HG03159 (cell line): ENCODE data around the gene GABRG1.

Source experiments
- ATAC-seq: cut with Tn5 transposase; IDR thresholded peaks from one replicate; pipeline ENCODE4 v1.9.1; 2021; ENCODE audit warnings: mild to moderate bottlenecking, moderate library complexity; ENCODE audit not compliant: unreplicated experiment

Gene GABRG1

DNA sequence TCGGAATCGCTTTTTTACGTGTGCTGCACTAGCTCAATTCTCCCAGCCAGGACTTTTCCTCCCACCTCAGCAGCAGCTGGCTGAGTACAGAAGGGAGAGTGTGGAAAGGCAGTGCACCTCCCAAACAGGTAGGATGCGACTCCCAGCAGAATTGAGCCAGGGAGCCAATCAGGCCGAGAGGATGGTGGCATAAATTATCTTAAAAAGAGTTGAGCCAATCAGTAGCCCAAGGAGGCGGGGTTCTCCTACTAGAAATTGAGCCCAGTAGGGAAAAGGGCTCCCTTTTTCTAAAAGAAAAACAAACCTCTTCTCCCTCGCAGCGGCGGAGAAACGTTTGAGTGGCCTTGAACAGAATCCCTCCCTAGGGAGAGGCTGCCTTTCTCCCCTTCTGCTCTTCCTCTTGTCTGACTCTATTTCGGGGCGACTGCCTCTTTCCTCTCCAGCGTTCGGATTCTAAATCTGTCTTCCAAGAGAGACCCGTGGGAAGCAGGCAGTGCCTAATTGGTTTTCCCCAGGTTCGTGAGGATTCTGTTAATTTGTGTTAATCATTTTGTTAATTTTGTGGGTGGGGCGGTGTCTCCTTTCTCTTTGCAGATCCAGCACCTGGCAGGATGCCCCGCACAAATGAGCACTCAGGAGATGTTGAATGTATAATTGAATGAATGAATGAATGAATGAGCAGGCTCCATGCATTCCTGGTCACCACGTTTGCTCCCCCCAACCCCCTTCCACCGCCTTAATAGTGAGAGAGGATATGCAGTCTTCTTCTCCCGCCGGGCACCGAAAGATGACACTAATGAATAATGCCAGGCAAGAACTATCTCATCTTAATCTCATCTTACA is at the start of gene GABRG1:
Gene GABRG1, minus strand, starts transcription at position 142 of the 843 bp plus-strand sequence. Its CDS starts 141 bp downstream, at position 1.
- ATAC-seq, result no peak

DNA sequence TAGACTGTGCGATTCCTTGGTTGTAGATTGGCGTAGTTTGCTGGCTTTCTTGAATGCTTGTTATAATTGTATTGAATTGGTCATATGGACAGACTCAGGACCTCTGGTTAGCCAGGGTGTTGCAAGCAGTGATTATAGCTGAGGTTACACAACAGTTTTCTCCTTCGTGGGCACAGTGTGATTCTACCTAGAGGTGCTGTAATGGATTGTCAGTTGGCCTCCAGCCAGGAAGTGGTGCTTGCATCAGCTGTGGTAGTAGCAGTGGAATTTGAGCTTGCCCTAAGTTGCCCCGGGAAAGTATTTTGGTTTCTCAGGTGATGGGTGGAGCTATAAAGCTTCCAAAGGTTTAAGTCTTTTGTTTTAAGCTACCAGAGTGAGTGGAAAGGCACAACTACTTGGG is 23.1 kb upstream of the GABRG1 start:
- no peak for ATAC-seq

DNA sequence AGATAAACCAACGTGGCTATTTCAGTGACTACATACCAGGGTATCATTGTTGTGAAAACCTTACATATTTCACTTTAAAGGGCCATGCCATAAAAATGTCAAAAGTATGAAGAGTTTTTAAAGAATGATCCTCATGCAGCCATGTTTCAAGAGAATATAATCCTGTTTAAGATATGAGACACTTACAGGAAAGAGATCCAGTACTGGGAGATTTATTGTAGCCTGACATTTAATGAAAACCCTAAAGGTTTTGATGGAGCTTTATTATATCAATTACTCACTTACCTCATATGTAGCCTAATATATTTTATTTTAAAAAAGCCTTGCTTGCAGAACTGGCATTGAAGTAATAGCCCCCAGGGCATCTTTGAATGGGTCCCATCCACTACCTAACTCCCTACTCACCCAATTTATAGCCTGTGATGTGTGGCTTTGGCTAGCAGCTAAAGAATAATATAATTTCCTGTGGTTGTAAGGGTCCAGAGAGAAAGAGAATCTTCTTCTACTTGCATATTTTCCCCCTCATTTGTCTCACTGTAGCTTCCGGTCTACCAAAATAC is 7.7 kb upstream of the GABRG1 start:
- ATAC-seq, result no peak

DNA sequence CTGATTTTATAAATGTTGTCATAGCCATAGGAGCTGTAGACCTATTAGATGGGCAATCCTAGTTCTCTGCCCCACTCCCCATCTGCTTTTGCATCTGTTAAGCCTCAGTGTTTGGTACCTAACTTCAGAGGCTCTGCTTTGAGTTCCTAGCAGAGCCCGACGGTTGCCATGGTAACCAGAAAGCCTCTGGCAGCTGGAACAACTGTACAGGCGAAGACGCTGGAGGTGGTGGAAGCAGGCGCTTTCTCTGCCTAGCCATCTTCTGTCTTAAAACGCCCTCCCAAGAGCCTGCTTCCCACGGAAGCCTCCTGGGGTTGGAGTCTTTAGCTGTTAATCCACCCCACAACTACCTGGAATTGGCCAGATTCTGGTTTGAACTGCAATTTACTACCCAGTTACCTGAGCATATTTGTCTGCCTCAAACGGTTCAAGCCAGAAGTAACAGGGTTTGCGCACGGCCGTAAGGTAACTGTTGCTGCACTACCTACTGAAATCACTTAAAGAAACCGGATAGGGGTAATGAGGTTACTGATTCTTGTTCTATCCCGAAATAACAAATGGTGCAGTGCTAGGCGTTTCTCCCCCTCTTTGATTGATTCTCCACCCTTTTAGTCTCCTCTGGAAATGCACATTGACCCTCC is 1.0 kb upstream of the GABRG1 start:
- ATAC-seq, result no peak

DNA sequence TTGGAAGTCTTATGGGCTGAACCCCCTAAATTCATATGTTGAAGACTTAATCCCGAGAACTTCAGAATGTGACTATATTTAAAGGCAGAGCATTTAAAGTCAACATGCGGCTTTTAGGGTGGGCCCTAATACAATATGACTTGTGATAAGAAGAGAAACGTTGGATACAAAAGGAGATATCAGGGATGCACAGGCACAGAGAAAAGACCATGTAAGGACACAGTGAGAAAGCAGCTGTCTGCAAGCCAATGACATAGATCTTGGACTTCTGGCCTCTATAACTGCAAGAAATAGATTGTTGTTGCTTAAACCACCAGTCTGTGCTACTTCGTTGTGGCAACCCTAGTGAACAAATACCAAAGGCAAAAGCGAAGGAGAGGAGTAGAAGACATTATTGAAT is 42.2 kb downstream of the GABRG1 start:
- no peak for ATAC-seq

DNA sequence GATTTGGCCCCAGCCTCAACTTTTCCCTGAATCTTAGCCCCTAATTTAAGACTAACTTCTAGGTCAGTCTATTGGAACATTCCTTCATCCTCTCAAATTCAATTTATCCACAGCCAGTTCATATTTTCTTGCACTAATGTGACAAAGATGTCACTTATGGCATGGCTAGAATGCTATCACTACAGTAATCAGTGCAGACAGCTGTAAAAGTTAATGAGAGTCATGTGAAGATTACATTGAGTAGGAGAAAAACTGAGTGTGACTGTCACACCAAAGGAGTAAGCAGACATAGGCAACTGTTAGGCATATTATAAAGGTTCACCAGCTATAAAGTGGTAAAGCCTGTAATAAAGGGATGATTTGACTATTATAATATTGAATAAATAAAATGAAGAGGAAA is 42.6 kb downstream of the GABRG1 start:
- ATAC-seq, result no peak

DNA sequence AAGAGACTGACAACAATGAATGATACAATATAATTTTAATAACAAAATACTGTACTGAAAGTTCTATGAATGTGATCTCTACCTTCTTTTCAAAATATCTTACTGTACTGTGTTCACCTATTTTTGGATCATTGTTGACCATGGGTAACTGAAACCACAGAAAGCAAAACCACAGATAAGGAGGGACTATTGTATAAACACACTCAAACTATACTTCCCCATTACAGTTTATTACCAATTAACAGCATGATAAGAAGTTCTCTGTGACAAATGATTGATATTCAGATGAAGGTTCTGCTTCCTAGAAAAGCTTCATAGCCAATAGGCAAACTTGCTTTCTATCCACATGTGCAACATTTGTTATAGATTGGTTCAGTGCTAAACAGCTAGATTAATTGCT is 50.1 kb downstream of the GABRG1 start:
- ATAC-seq, result no peak

DNA sequence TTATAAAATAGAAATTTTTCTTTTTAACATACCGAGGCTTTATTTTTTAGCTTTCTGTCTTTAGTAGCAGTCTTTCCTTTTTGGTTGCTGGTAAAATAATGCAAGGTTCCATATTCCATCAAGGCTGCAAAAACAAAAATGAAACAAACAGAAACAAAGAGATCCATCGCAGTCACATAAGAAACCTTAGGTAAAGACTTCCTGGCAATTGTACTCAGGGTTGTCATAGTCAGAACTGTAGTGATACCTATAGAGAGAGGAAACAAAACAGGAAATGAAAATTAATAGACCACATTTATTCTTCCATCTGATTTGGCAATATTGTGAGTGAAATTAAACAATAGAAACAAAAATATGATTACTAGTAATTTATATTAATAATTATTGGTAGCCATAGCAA is 72.5 kb downstream of the GABRG1 start:
- ATAC-seq, result no peak

DNA sequence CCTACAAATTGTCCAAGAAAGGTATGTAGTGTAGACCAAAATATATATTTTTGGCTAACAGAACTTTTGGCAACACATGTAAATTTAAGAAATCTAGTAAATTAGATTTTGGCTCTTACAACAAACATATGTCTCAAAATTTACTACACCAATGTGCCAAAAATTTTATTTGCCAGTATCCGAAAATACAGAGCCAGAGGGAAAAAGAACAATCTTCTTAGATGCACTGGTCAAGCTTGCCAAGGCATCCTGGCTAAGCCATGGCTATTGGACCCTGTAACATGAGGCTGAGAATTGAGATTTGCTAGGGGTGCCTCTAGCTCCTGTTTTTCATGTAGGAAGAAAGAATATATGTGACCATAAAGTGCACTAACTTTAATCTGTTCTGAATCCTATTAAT is 91.8 kb downstream of the GABRG1 start:
- ATAC-seq, result no peak

DNA sequence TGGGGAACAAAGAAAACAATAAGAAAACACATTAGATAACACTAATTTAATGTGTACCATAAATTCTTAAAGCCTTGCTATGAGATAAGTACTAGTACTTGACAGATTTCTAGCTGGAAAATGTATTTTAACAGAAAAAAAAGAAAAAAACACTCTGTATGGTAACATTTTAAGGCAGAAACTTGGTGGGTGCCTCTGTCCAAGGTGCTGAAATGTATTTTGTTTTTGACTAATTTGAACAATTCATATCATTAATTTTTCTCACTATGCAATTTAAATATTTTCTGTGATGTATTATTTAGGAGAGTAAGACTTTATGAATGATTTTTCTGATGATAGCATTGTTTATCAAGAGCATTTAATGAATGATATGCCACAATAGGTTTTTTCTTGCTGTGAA is 107.5 kb downstream of the GABRG1 start:
- ATAC-seq, result no peak

DNA sequence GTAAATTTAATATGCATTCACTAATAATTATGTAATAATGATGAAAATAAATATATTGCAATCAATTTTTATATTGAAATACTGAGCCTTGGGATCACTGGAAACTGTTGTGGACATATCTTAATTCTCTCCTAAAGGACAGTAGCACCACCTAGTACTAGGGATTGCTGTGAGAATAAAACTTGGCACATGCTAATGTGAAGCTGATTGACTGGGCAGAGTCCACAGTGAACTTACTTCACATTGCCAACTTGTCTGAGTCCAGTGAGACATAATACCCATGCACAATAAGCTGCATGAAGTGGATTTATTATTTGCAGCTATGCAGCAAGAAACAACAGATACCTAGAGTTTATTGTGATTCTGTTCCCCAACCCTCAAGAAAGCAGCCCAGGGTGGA is 131.1 kb downstream of the GABRG1 start:
- no peak for ATAC-seq

DNA sequence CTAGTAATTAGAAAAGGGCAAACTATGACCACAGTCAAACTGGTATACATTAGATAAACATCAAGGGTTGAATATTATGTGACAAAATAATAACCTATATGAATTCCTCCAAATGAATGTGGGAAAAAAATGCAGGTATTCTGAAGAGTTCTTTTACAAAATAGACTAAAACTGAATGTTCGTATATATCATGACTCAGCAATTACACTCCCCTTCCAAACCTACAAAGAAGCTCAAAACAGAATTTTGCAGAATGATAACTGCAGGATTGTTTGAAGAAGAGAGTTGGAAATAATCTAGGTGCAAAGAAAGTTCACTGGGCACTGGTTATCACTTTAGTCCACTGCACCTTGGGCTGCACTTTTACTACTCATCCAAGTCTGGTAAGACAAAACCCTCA is 134.1 kb downstream of the GABRG1 start:
- ATAC-seq, result no peak

DNA sequence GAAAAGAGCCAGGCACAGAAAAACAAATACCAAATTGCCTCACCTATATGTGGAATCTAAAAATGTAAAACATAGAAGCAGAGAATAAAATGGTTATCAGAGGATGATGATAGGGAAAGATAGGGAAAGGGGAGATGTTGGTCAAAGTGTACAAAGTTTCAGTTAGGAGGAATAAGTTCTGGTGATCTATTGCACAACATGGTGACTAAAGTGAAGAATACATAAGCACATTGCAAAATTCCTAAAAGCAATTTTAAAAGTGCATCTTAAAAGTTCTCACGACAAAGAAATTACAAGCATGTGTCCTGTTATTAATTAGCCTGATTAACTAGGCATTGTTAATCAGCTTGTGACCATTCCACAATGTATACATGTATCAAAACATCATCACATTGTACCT is 136.0 kb downstream of the GABRG1 start:
- no peak for ATAC-seq
